Activated naive CD4-positive, alpha-beta T cell treated with anti-CD3 and anti-CD28 coated beads, Interleukin-2, amount 50 U/mL, for 72 hours (primary cell): Measurements from ENCODE around the gene FHIT. TPM values are rescaled to one million over a fixed set of nuclear protein-coding genes. Genes with fewer than 3 reads are reported as not detected.
"Not testable (repeated sequence)": the region's sequence is repeated elsewhere in the genome, so short reads cannot be mapped to it uniquely, and the experiment has no call there.

Experiments used
- ATAC-seq, 2 donors: fragments of 150-1000 bp; cut with Tn5 transposase; 2 replicates each; pipeline ENCODE4 v1.10.0; 2021; ENCODE audit warnings: mild to moderate bottlenecking in 2 of 2, moderate library complexity in 2 of 2
- DNase-seq, 2 donors: peaks; one replicate each; pipeline ENCODE4 v3.0.0; 2021 to 2022; ENCODE audit warnings: low spot score in 2 of 2
- H3K27ac Mint-ChIP-seq, 2 donors: one replicate each; pipeline ENCODE4 v1.8.0; 2022; ENCODE audit warnings: mild to moderate bottlenecking in 2 of 2, mixed read lengths in 2 of 2
- H3K36me3 Mint-ChIP-seq, 2 donors: one replicate each; pipeline ENCODE4 v1.8.0; 2022; ENCODE audit warnings: mixed read lengths in 2 of 2
- H3K9me3 Mint-ChIP-seq, 2 donors: one replicate each; pipeline ENCODE4 v1.8.0; 2022; ENCODE audit warnings: mixed read lengths in 2 of 2
- total RNA-seq, 2 donors: library from RNA; stranded (reverse); gene quantifications; one replicate each; pipeline ENCODE4 v1.2.3, GENCODE V29; 2022

The FHIT gene
- total RNA-seq, 2 donors from 2014 or later = 21.3 to 37.0 TPM

GRCh38 chr3:59812237-59813147 lies 1438.8 kb downstream of the FHIT start:
- ATAC-seq (peak in 1 of 2 donors; percentile 45), DNase-seq (no peak)
- no peaks in the 10 kb centered on the region for H3K9me3 Mint-ChIP-seq
- peaks cover 0 to 5% of the 10 kb centered on the region in 2 donors for H3K36me3 Mint-ChIP-seq
- no peak overlapping the region for H3K27ac Mint-ChIP-seq

GRCh38 chr3:59811160-59811559 lies 1440.1 kb downstream of the FHIT start:
- no peaks in the 10 kb centered on the region for H3K36me3 Mint-ChIP-seq
- no peak overlapping the region for H3K27ac Mint-ChIP-seq
- DNase-seq = no peak
- no peak for ATAC-seq
- H3K9me3 Mint-ChIP-seq = no peaks in the 10 kb centered on the region

- Mint-ChIP-seq H3K36me3 (no peaks in the 10 kb centered on the region), H3K27ac (no peak overlapping the region), H3K9me3 (no peaks in the 10 kb centered on the region)
- no peak for DNase-seq
- ATAC-seq = no peak
Measured at GRCh38 chr3:59810606-59811005, 1440.6 kb downstream of the FHIT start.

GRCh38 chr3:59809710-59810444 lies 1441.4 kb downstream of the FHIT start:
- no peaks in the 10 kb centered on the region for H3K36me3 Mint-ChIP-seq
- no peaks in the 10 kb centered on the region for H3K9me3 Mint-ChIP-seq
- DNase-seq (no peak), ATAC-seq (no peak)
- no peak overlapping the region for H3K27ac Mint-ChIP-seq

- Mint-ChIP-seq H3K27ac (no peak overlapping the region), H3K36me3 (no peaks in the 10 kb centered on the region), H3K9me3 (no peaks in the 10 kb centered on the region)
- ATAC-seq = no peak
- no peak for DNase-seq
Measured at GRCh38 chr3:59809016-59809415, 1442.2 kb downstream of the FHIT start.

GRCh38 chr3:59808446-59808845 lies 1442.8 kb downstream of the FHIT start:
- DNase-seq = no peak
- ATAC-seq = no peak
- no peaks in the 10 kb centered on the region for H3K36me3 Mint-ChIP-seq
- H3K27ac Mint-ChIP-seq = no peak overlapping the region
- no peaks in the 10 kb centered on the region for H3K9me3 Mint-ChIP-seq

GRCh38 chr3:59803268-59803667 lies 1448.0 kb downstream of the FHIT start:
- Mint-ChIP-seq H3K27ac (no peak overlapping the region), H3K36me3 (peaks cover 0 to 6% of the 10 kb centered on the region in 2 donors), H3K9me3 (peaks cover 0 to 4% of the 10 kb centered on the region in 2 donors)
- no peak for ATAC-seq
- no peak for DNase-seq

- not testable (repeated sequence) for H3K9me3 Mint-ChIP-seq, H3K36me3 Mint-ChIP-seq, H3K27ac Mint-ChIP-seq, DNase-seq, ATAC-seq
Measured at GRCh38 chr3:59802453-59802852, 1448.8 kb downstream of the FHIT start.

- ATAC-seq = no peak
- DNase-seq = no peak
- H3K36me3 Mint-ChIP-seq = peaks cover 0 to 6% of the 10 kb centered on the region in 2 donors
- peaks cover 0 to 4% of the 10 kb centered on the region in 2 donors for H3K9me3 Mint-ChIP-seq
- H3K27ac Mint-ChIP-seq = no peak overlapping the region
Measured at GRCh38 chr3:59802045-59802444, 1449.2 kb downstream of the FHIT start.

GRCh38 chr3:59800481-59800880 lies 1450.8 kb downstream of the FHIT start:
- DNase-seq = no peak
- no peak for ATAC-seq
- Mint-ChIP-seq H3K36me3 (peaks cover 0 to 12% of the 10 kb centered on the region in 2 donors), H3K27ac (no peak overlapping the region), H3K9me3 (peaks cover 0 to 4% of the 10 kb centered on the region in 2 donors)

- DNase-seq = no peak
- Mint-ChIP-seq H3K36me3 (peaks cover 0 to 12% of the 10 kb centered on the region in 2 donors), H3K9me3 (peaks cover 0 to 4% of the 10 kb centered on the region in 2 donors), H3K27ac (no peak overlapping the region)
- ATAC-seq = no peak
Measured at GRCh38 chr3:59798372-59799086, 1452.7 kb downstream of the FHIT start.

GRCh38 chr3:59797533-59797932 lies 1453.7 kb downstream of the FHIT start:
- peaks cover 0 to 12% of the 10 kb centered on the region in 2 donors for H3K36me3 Mint-ChIP-seq
- peaks cover 0 to 4% of the 10 kb centered on the region in 2 donors for H3K9me3 Mint-ChIP-seq
- no peak for ATAC-seq
- H3K27ac Mint-ChIP-seq = no peak overlapping the region
- no peak for DNase-seq

GRCh38 chr3:59796456-59796855 lies 1454.8 kb downstream of the FHIT start:
- no peak for DNase-seq
- no peak overlapping the region for H3K27ac Mint-ChIP-seq
- peaks cover 0 to 12% of the 10 kb centered on the region in 2 donors for H3K36me3 Mint-ChIP-seq
- no peak for ATAC-seq
- peaks cover 0 to 4% of the 10 kb centered on the region in 2 donors for H3K9me3 Mint-ChIP-seq

- no peak overlapping the region for H3K27ac Mint-ChIP-seq
- DNase-seq (no peak), ATAC-seq (no peak)
- peaks cover 4% of the 10 kb centered on the region in 2 donors for H3K9me3 Mint-ChIP-seq
- peaks cover 4 to 12% of the 10 kb centered on the region in 2 donors for H3K36me3 Mint-ChIP-seq
Measured at GRCh38 chr3:59795756-59796155, 1455.5 kb downstream of the FHIT start.

- Mint-ChIP-seq H3K9me3 (peaks cover 0 to 4% of the 10 kb centered on the region in 2 donors), H3K36me3 (peaks cover 4 to 7% of the 10 kb centered on the region in 2 donors), H3K27ac (no peak overlapping the region)
- no peak for DNase-seq
- no peak for ATAC-seq
Measured at GRCh38 chr3:59793976-59794375, 1457.3 kb downstream of the FHIT start.

GRCh38 chr3:59791774-59792308 lies 1459.4 kb downstream of the FHIT start:
- H3K36me3 Mint-ChIP-seq = peaks cover 13 to 17% of the 10 kb centered on the region in 2 donors
- H3K9me3 Mint-ChIP-seq = peaks cover 0 to 18% of the 10 kb centered on the region in 2 donors
- H3K27ac Mint-ChIP-seq = no peak overlapping the region
- peak; percentile 75 to 97 for ATAC-seq
- DNase-seq = peak in 1 of 2 donors; percentile 10
